IMR-90 (cell line): Measurements from ENCODE around the gene KRT33A. TPM values are rescaled to one million over a fixed set of nuclear protein-coding genes. Genes with fewer than 3 reads are reported as not detected.

Experiments
- ATAC-seq: fragments of 200-7000 bp; cut with Tn5 transposase; 2 replicates; pipeline ENCODE4 v1.9.1; 2020; ENCODE audit warnings: low read depth, mild to moderate bottlenecking, moderate library complexity
- BruUV-seq: library from RNA; stranded (reverse); fragments of 400-500 nt; replicated peaks from 2 replicates; lab custom pipeline; 2021; lab: Mats Ljungman, UMichigan
- CTCF ChIA-PET: fragments of 300-600 bp; formaldehyde crosslinking; extraction: SDS; loops from one replicate; lab custom pipeline; 2021; ENCODE audit warnings: antibody characterized with exemption; lab: Yijun Ruan, JAX
- POLR2A ChIA-PET: fragments of 300-600 bp; sonication (Branson Sonifier 250); formaldehyde crosslinking; loops from one replicate; lab custom pipeline; 2022; ENCODE audit warnings: antibody characterized with exemption; ENCODE audit not compliant: unreplicated experiment; lab: Charles Lee
- DNase-seq: peaks from one replicate; pipeline ENCODE4 v3.0.0; 2013
- H2AFZ ChIP-seq: replicated peaks from 2 replicates; pipeline ENCODE3; 2013; ENCODE audit warnings: low read length, mild to moderate bottlenecking; ENCODE audit not compliant: poor library complexity
- H2AK5ac ChIP-seq: 2 replicates; pipeline ENCODE4 v1.6.1; 2013; ENCODE audit warnings: low read depth, low read length, inconsistent platforms
- H2AK9ac ChIP-seq: replicated peaks from 2 replicates; pipeline ENCODE3; 2013; ENCODE audit warnings: mild to moderate bottlenecking, low read depth, low read length, moderate library complexity; ENCODE audit not compliant: poor library complexity
- H2BK120ac ChIP-seq: 2 replicates; pipeline ENCODE4 v1.6.1; 2013; ENCODE audit warnings: low read depth, low read length, inconsistent platforms
- H2BK15ac ChIP-seq: 3 replicates; pipeline ENCODE4 v1.6.1; 2013; ENCODE audit warnings: low read depth, low read length, inconsistent platforms
- H2BK20ac ChIP-seq: 2 replicates; pipeline ENCODE4 v1.6.1; 2013; ENCODE audit warnings: low read depth, mild to moderate bottlenecking, inconsistent platforms, low read length, moderate library complexity
- H2BK5ac ChIP-seq: 2 replicates; pipeline ENCODE4 v1.6.1; 2013; ENCODE audit warnings: mild to moderate bottlenecking, low read depth, low read length, inconsistent platforms; ENCODE audit not compliant: poor library complexity, severe bottlenecking
- H3K14ac ChIP-seq: replicated peaks from 2 replicates; pipeline ENCODE4 v1.6.1; 2013; ENCODE audit warnings: low read depth, low read length, inconsistent platforms
- H3K18ac ChIP-seq: 2 replicates; pipeline ENCODE4 v1.6.1; 2013; ENCODE audit warnings: low read depth, low read length, control low read depth
- H3K23ac ChIP-seq: 2 replicates; pipeline ENCODE4 v1.6.1; 2013; ENCODE audit warnings: low read depth, low read length, inconsistent platforms
- H3K27ac ChIP-seq: 2 replicates; pipeline ENCODE4 v1.5.1; 2013; ENCODE audit warnings: mild to moderate bottlenecking, control low read depth, low read length; ENCODE audit not compliant: insufficient read depth
- H3K27me3 ChIP-seq: 2 replicates; pipeline ENCODE4 v1.6.1; 2013; ENCODE audit warnings: low read length; ENCODE audit not compliant: control insufficient read depth, insufficient read depth
- H3K36me3 ChIP-seq: 2 replicates; pipeline ENCODE4 v1.6.1; 2013; ENCODE audit warnings: low read length, mixed read lengths; ENCODE audit not compliant: control insufficient read depth, insufficient read depth
- H3K4ac ChIP-seq: 2 replicates; pipeline ENCODE4 v1.6.1; 2013; ENCODE audit warnings: low read depth, low read length, inconsistent platforms
- H3K4me1 ChIP-seq: 2 replicates; pipeline ENCODE4 v1.6.1; 2013; ENCODE audit warnings: low read length, mixed read lengths; ENCODE audit not compliant: control insufficient read depth, insufficient read depth
- H3K4me2 ChIP-seq: 2 replicates; pipeline ENCODE4 v1.6.1; 2013; ENCODE audit warnings: low read depth, mild to moderate bottlenecking, control low read depth, low read length, moderate library complexity
- H3K4me3 ChIP-seq: 2 replicates; pipeline ENCODE4 v1.5.1; 2013; ENCODE audit warnings: low read depth, mild to moderate bottlenecking, control low read depth, low read length, moderate library complexity; ENCODE audit not compliant: insufficient read depth
- H3K56ac ChIP-seq: 2 replicates; pipeline ENCODE4 v1.6.1; 2013; ENCODE audit warnings: low read length, inconsistent platforms; ENCODE audit not compliant: insufficient read depth; ENCODE audit errors: extremely low read depth
- H3K79me1 ChIP-seq, 2 experiments: 2 replicates each; pipeline ENCODE4 v1.6.1; 2013; ENCODE audit warnings: low read length in 2 of 2, inconsistent platforms in 1 of 2, low read depth in 1 of 2
- H3K9ac ChIP-seq: 2 replicates; pipeline ENCODE4 v1.6.1; 2013; ENCODE audit warnings: low read depth, low read length, control low read depth
- H3K9me1 ChIP-seq: 2 replicates; pipeline ENCODE4 v1.6.1; 2013; ENCODE audit warnings: low read length, inconsistent platforms; ENCODE audit not compliant: insufficient read depth
- H3K9me3 ChIP-seq: 2 replicates; pipeline ENCODE4 v1.6.1; 2013; ENCODE audit warnings: low read length; ENCODE audit not compliant: control insufficient read depth, insufficient read depth
- H4K20me1 ChIP-seq: 2 replicates; pipeline ENCODE4 v1.6.1; 2013; ENCODE audit warnings: low read length, inconsistent platforms; ENCODE audit not compliant: insufficient read depth
- H4K5ac ChIP-seq: 2 replicates; pipeline ENCODE4 v1.6.1; 2013; ENCODE audit warnings: mild to moderate bottlenecking, low read depth, low read length, control low read depth
- H4K8ac ChIP-seq, 2 experiments: 2 replicates each; pipeline ENCODE4 v1.6.1; 2013; ENCODE audit warnings: low read depth in 2 of 2, low read length in 2 of 2, control low read depth in 1 of 2, inconsistent platforms in 1 of 2
- H4K91ac ChIP-seq: 2 replicates; pipeline ENCODE4 v1.6.1; 2013; ENCODE audit warnings: low read depth, low read length, inconsistent platforms; ENCODE audit not compliant: insufficient read depth
- BHLHE40 ChIP-seq: fragments of 150-350 bp; IDR thresholded peaks from 2 replicates; pipeline ENCODE4 v1.6.1; 2016; ENCODE audit warnings: mild to moderate bottlenecking, low read depth, low read length
- CEBPB ChIP-seq: IDR thresholded peaks from 2 replicates; pipeline ENCODE4 v1.6.1; 2012; ENCODE audit warnings: low read depth, low read length, improper control_type of control experiment
- CHD1 ChIP-seq: IDR thresholded peaks from 2 replicates; pipeline ENCODE4 v1.6.1; 2012; ENCODE audit warnings: low read depth, low read length, improper control_type of control experiment
- FOS ChIP-seq: fragments of 150-350 bp; IDR thresholded peaks from 2 replicates; pipeline ENCODE4 v1.6.1; 2016; ENCODE audit warnings: low read depth, low read length
- MAFK ChIP-seq: IDR thresholded peaks from 2 replicates; pipeline ENCODE4 v1.6.1; 2012; ENCODE audit warnings: low read depth, low read length, improper control_type of control experiment
- MAZ ChIP-seq: IDR thresholded peaks from 2 replicates; pipeline ENCODE4 v1.6.1; 2012; ENCODE audit warnings: low read depth, mild to moderate bottlenecking, low read length, improper control_type of control experiment, moderate library complexity, borderline replicate concordance
- MXI1 ChIP-seq: IDR thresholded peaks from 2 replicates; pipeline ENCODE4 v1.6.1; 2012; ENCODE audit warnings: low read depth, mild to moderate bottlenecking, low read length, moderate library complexity, borderline replicate concordance
- NFE2L2 ChIP-seq: fragments of 150-350 bp; IDR thresholded peaks from 2 replicates; pipeline ENCODE4 v1.6.1; 2016; ENCODE audit warnings: low read depth, mild to moderate bottlenecking, low read length
- POLR2A ChIP-seq: IDR thresholded peaks from 2 replicates; pipeline ENCODE4 v1.6.1; 2012; ENCODE audit warnings: mild to moderate bottlenecking, low read depth, low read length
- RCOR1 ChIP-seq: IDR thresholded peaks from 2 replicates; pipeline ENCODE4 v1.6.1; 2012; ENCODE audit warnings: mild to moderate bottlenecking, low read length, improper control_type of control experiment; ENCODE audit not compliant: insufficient replicate concordance
- WGBS, 2 experiments: methylation state at CpG; one replicate each; pipeline versions ENCODE4 v1.1.5 to v1.1.7; 2013; ENCODE audit warnings: missing lambda C conversion rate in 2 of 2; ENCODE audit not compliant: insufficient read length in 1 of 2; ENCODE audit errors: extremely low coverage in 2 of 2; 5-methylcytosine and 5-hydroxymethylcytosine counted together
- dilution Hi-C: fragments of 300-500 bp; cut with HindIII; formaldehyde crosslinking; loops from one replicate; pipeline ENCODE4 v1.14.3; 2018; ENCODE audit warnings: low sequenced_read_pairs; ENCODE audit not compliant: unreplicated experiment
- in situ Hi-C: fragments of 300-500 bp; cut with MboI; formaldehyde crosslinking; loops from 3 replicates; pipeline ENCODE4 v1.14.3; 2019; ENCODE audit warnings: low sequenced_read_pairs, inconsistent platforms, mixed read lengths
- intact Hi-C: fragments of 100-400 bp; cut with micrococcal nuclease; formaldehyde crosslinking; loops from 2 replicates; pipeline ENCODE4 v1.10.0; 2022
- polyA plus RNA-seq, 3 experiments: library from polyadenylated mRNA; depleted of rRNA; stranded (reverse); fragments of >200 nt; gene quantifications; 2 replicates each; pipeline ENCODE4 v1.2.3, GENCODE V29; 2012; ENCODE audit warnings: low replicate concordance in 1 of 3
- total RNA-seq: library from RNA; depleted of rRNA; stranded (reverse); fragments of >200 nt; gene quantifications from 2 replicates; pipeline ENCODE4 v1.2.3, GENCODE V29; 2012
- TF ChIP-seq, protein P1 (sequence below): fragments of 150-350 bp; IDR thresholded peaks from 2 replicates; pipeline ENCODE4 v1.6.1; 2017; ENCODE audit warnings: mild to moderate bottlenecking, antibody characterized with exemption, low read length, low read depth
- TF ChIP-seq, protein P2 (sequence below): fragments of 150-350 bp; IDR thresholded peaks from 2 replicates; pipeline ENCODE4 v1.6.1; 2016; ENCODE audit warnings: low read depth, mild to moderate bottlenecking, low read length, moderate library complexity, borderline replicate concordance

The KRT33A gene
- total and polyA plus RNA-seq, 2 of the 4 experiments (the other 2 are of a cell fraction), result not detected

DNA sequence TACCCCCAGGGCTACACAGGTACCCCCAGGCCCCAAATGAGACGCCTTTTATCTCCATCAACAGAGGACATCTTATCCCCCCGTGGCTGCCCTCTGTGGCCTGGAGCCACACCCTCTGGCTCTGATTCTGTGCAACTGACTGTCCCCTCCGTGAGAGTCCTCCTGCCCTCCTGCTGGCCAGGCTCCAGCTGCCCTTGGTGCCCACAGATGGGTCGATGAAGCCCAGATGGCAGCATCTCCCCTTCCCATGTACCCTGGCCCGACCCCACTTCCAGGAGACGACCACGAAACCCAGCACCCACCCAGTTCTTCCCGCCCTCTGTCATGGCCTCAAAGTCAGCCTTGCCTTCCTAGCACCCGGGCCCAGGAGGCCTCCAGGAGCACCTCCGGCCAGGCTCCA lies 25.5 kb downstream of the KRT33A start:
- H2AFZ ChIP-seq, result no peak overlapping the region
- H3K27ac ChIP-seq, result no peak overlapping the region
- no peak overlapping the region for H3K4me3 ChIP-seq
- H4K5ac ChIP-seq, result no peak overlapping the region
- peak overlapping the region; percentile 55 for H2AK9ac ChIP-seq
- H3K23ac ChIP-seq, result no peak overlapping the region
- WGBS, 2 experiments, result 70% methylated on average over 4 of the region's 10 CpGs; no CpG with 5 or more reads in 1 of the 2 experiments
- no peak overlapping the region for H3K56ac ChIP-seq
- intact Hi-C loops (no loop called here), in situ Hi-C loops (no loop called here), dilution Hi-C loops (no loop called here)
- H2BK20ac ChIP-seq, result no peak overlapping the region
- no peak for TF ChIP-seq FOS
- no peak for TF ChIP-seq POLR2A
- TF ChIP-seq MXI1, result no peak
- TF ChIP-seq RCOR1, result no peak
- no peak for TF ChIP-seq CEBPB
- no peak for TF ChIP-seq NFE2L2
- TF ChIP-seq, protein P1, sequence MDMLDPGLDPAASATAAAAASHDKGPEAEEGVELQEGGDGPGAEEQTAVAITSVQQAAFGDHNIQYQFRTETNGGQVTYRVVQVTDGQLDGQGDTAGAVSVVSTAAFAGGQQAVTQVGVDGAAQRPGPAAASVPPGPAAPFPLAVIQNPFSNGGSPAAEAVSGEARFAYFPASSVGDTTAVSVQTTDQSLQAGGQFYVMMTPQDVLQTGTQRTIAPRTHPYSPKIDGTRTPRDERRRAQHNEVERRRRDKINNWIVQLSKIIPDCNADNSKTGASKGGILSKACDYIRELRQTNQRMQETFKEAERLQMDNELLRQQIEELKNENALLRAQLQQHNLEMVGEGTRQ, result no peak
- TF ChIP-seq CHD1, result no peak
- no peak for TF ChIP-seq MAFK
- TF ChIP-seq, protein P2, sequence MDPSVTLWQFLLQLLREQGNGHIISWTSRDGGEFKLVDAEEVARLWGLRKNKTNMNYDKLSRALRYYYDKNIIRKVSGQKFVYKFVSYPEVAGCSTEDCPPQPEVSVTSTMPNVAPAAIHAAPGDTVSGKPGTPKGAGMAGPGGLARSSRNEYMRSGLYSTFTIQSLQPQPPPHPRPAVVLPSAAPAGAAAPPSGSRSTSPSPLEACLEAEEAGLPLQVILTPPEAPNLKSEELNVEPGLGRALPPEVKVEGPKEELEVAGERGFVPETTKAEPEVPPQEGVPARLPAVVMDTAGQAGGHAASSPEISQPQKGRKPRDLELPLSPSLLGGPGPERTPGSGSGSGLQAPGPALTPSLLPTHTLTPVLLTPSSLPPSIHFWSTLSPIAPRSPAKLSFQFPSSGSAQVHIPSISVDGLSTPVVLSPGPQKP, result no peak
- TF ChIP-seq BHLHE40, result no peak
- no peak for TF ChIP-seq MAZ
- no peak for ATAC-seq
- H3K4me2 ChIP-seq, result no peak overlapping the region
- peaks cover 4% of the 10 kb centered on the region; the same call in 1 of the 2 replicates for H3K9me3 ChIP-seq
- peak overlapping the region; percentile 31 for H2AK5ac ChIP-seq
- H4K20me1 ChIP-seq, result no peaks in the 10 kb centered on the region
- H4K8ac ChIP-seq, result no peak overlapping the region
- H3K18ac ChIP-seq, result no peak overlapping the region
- H3K4ac ChIP-seq, result no peak overlapping the region; the same call in 1 of the 2 replicates
- H3K27me3 ChIP-seq, result no peaks in the 10 kb centered on the region
- H3K79me1 ChIP-seq, result no peaks in the 10 kb centered on the region
- H2BK120ac ChIP-seq, result peak overlapping the region; percentile 11; the same call in 1 of the 2 replicates
- BruUV-seq, result no TSS peak
- POLR2A ChIA-PET, result no interaction called here
- no peak overlapping the region for H3K9ac ChIP-seq
- H3K14ac ChIP-seq, result no peak overlapping the region
- H2BK15ac ChIP-seq, result 0 out of 3 replicates have a peak overlapping the region, but pooled peaks have one; percentile 44
- H3K9me1 ChIP-seq, result peaks cover 3% of the 10 kb centered on the region; the same call in 1 of the 2 replicates
- CTCF ChIA-PET, result no interaction called here
- H3K36me3 ChIP-seq, result no peaks in the 10 kb centered on the region
- DNase-seq, result no peak
- H4K91ac ChIP-seq, result peak overlapping the region; percentile 34; the same call in 1 of the 2 replicates
- H3K4me1 ChIP-seq, result peaks cover 2% of the 10 kb centered on the region
- H2BK5ac ChIP-seq, result no peak overlapping the region
